Natural killer cell (primary cell): ENCODE measurements around the gene IL1RAPL2. TPM values are rescaled to one million over a fixed set of nuclear protein-coding genes. Genes with fewer than 3 reads are reported as not detected.

Experiments
- ATAC-seq, 3 donors: fragments of 150-1000 bp in 2 of 3; fragments of 200-7000 bp in 1 of 3; cut with Tn5 transposase; 1 replicate in 1 of 3; 2 replicates in 2 of 3; pipeline ENCODE4 v1.10.0; 2021; ENCODE audit warnings: mild to moderate bottlenecking in 2 of 3, moderate library complexity in 2 of 3
- DNase-seq, 2 donors: peaks; one replicate each; pipeline versions ENCODE4 v3.0.0 to v3.0.0-alpha.2; 2013 to 2021; ENCODE audit warnings: mixed read lengths in 1 of 2
- H3K27ac ChIP-seq: one replicate; pipeline ENCODE4 v1.5.1; 2013; ENCODE audit warnings: mild to moderate bottlenecking, low read length
- H3K27me3 ChIP-seq: one replicate; pipeline ENCODE4 v1.6.1; 2013; ENCODE audit warnings: low read length; ENCODE audit not compliant: control insufficient read depth, insufficient read depth
- H3K36me3 ChIP-seq: one replicate; pipeline ENCODE4 v1.6.1; 2013; ENCODE audit warnings: low read length; ENCODE audit not compliant: control insufficient read depth, insufficient read depth
- H3K4me1 ChIP-seq: one replicate; pipeline ENCODE4 v1.6.1; 2013; ENCODE audit warnings: low read length; ENCODE audit not compliant: control insufficient read depth, insufficient read depth
- H3K4me3 ChIP-seq: one replicate; pipeline ENCODE4 v1.5.1; 2013; ENCODE audit warnings: low read length
- H3K9me3 ChIP-seq: one replicate; pipeline ENCODE4 v1.6.1; 2013; ENCODE audit warnings: low read length; ENCODE audit not compliant: control insufficient read depth, insufficient read depth
- H3K27ac Mint-ChIP-seq, 2 donors: one replicate each; pipeline ENCODE4 v1.8.0; 2022; ENCODE audit warnings: mild to moderate bottlenecking in 2 of 2, mixed read lengths in 2 of 2, moderate library complexity in 1 of 2
- H3K27me3 Mint-ChIP-seq, 2 donors: one replicate each; pipeline ENCODE4 v1.8.0; 2022; ENCODE audit warnings: low read depth in 2 of 2, mixed read lengths in 2 of 2
- H3K36me3 Mint-ChIP-seq: one replicate; pipeline ENCODE4 v1.8.0; 2022; ENCODE audit warnings: mixed read lengths
- H3K4me1 Mint-ChIP-seq, 2 donors: one replicate each; pipeline ENCODE4 v1.8.0; 2022; ENCODE audit warnings: mixed read lengths in 2 of 2
- H3K4me3 Mint-ChIP-seq: one replicate; pipeline ENCODE4 v1.8.0; 2022; ENCODE audit warnings: mild to moderate bottlenecking, moderate library complexity, mixed read lengths
- H3K9me3 Mint-ChIP-seq, 2 donors: one replicate each; pipeline ENCODE4 v1.8.0; 2022; ENCODE audit warnings: mixed read lengths in 2 of 2
- WGBS: methylation state at CpG from one replicate; pipeline ENCODE4 v1.1.7; 2013; ENCODE audit warnings: missing lambda C conversion rate; ENCODE audit not compliant: insufficient coverage; 5-methylcytosine and 5-hydroxymethylcytosine counted together
- intact Hi-C: fragments of 100-400 bp; cut with micrococcal nuclease; formaldehyde crosslinking; loops from one replicate; pipeline ENCODE4 v1.14.2; 2022
- total RNA-seq, 4 donors: library from RNA; stranded (reverse); fragments of 120-200 nt in 1 of 4; gene quantifications; one replicate each; pipeline versions ENCODE4 v1.2.3 to v1.2.4, GENCODE V29; 2013 to 2022
- TF ChIP-seq, protein P1 (sequence below): fragments of 200-600 bp; IDR thresholded peaks from one replicate; pipeline ENCODE4 v1.8.0; 2022; ENCODE audit warnings: antibody characterized with exemption

The IL1RAPL2 gene
- total RNA-seq, 3 donors from 2014 or later (not counting 1 experiment from before 2014, with no cell fraction given), result not detected

DNA sequence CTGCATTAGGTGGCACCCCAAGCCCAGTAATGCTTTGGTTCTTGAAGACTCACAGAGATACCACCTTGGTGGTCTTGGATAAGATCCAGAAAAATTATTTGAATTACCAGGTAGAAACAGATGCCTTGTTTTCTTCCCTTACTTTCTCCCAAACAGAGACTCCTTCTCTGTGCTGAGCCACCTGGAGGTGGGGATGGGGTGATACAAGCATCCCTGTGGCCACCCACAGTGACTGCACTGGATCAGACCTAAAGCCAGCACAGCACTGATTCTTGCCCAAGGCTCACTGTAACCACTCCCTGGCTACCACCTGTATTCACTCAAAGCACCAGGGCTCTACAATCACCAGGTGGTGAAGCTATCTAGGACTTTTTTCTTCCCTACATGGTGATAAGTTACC lies 497.7 kb downstream of the IL1RAPL2 start:
- Mint-ChIP-seq H3K36me3 (peaks cover 9% of the 10 kb centered on the region), H3K27ac (no peak overlapping the region), H3K4me1 (no peaks in the 10 kb centered on the region), H3K27me3 (peaks cover 0 to 16% of the 10 kb centered on the region in 2 donors), H3K9me3 (peaks cover 2 to 5% of the 10 kb centered on the region in 2 donors), H3K4me3 (no peak overlapping the region)
- Histone ChIP-seq H3K36me3 (no peaks in the 10 kb centered on the region), H3K4me1 (no peaks in the 10 kb centered on the region), H3K27ac (no peak overlapping the region), H3K27me3 (no peaks in the 10 kb centered on the region), H3K4me3 (no peak overlapping the region), H3K9me3 (no peaks in the 10 kb centered on the region)
- ATAC-seq, result no peak
- intact Hi-C loops, result no loop called here
- TF ChIP-seq, protein P1, sequence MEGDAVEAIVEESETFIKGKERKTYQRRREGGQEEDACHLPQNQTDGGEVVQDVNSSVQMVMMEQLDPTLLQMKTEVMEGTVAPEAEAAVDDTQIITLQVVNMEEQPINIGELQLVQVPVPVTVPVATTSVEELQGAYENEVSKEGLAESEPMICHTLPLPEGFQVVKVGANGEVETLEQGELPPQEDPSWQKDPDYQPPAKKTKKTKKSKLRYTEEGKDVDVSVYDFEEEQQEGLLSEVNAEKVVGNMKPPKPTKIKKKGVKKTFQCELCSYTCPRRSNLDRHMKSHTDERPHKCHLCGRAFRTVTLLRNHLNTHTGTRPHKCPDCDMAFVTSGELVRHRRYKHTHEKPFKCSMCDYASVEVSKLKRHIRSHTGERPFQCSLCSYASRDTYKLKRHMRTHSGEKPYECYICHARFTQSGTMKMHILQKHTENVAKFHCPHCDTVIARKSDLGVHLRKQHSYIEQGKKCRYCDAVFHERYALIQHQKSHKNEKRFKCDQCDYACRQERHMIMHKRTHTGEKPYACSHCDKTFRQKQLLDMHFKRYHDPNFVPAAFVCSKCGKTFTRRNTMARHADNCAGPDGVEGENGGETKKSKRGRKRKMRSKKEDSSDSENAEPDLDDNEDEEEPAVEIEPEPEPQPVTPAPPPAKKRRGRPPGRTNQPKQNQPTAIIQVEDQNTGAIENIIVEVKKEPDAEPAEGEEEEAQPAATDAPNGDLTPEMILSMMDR, result no peak
- no peak for DNase-seq

DNA sequence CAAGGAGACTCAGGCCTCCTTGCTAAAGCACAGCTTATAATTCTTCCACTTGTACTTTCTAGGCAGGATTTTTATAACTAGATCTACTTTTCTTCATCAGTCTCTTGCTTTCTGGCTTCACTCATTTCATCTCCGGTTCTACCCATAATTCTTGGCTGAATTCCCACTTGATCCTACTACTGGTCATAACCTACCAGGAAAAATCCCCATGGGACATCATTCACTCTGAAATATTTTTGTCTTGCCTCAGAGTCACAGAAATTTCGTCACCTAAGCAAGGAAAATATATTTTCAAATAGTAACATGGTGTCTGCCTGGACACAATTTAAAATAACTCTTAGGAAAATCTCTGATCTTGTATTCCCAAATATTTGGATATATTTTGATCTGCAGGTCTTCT lies 532.2 kb downstream of the IL1RAPL2 start:
- DNase-seq (no peak), ATAC-seq (no peak)
- Histone ChIP-seq H3K27me3 (no peaks in the 10 kb centered on the region), H3K4me3 (no peak overlapping the region), H3K36me3 (no peaks in the 10 kb centered on the region), H3K4me1 (no peaks in the 10 kb centered on the region), H3K9me3 (no peaks in the 10 kb centered on the region), H3K27ac (no peak overlapping the region)
- Mint-ChIP-seq H3K27me3 (no peaks in the 10 kb centered on the region), H3K9me3 (peaks cover 2 to 7% of the 10 kb centered on the region in 2 donors), H3K36me3 (no peaks in the 10 kb centered on the region), H3K4me3 (no peak overlapping the region), H3K4me1 (no peaks in the 10 kb centered on the region), H3K27ac (no peak overlapping the region)
- TF ChIP-seq, protein P1, result no peak
- 94% methylated on average over 1 of the region's 2 CpGs for WGBS
- intact Hi-C loops, result no loop called here

DNA sequence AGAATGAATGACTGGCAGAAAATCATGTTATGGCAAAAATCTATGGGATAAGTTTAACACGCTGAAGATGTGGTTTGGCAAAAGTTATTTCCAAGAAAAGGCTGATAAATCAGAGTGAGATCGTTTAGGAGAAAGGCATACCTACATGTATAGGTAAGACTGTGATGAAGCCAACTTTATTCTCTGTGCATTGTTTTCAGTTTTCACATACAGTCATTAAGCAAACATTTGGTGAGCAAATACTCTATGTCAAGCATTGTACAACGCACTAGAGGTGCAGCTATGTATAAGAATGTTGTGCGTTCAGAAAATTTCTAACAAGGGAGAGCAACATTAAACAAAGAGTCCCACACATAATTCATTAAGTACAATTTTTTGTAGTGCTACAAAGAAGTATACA lies 532.8 kb downstream of the IL1RAPL2 start:
- Histone ChIP-seq H3K36me3 (no peaks in the 10 kb centered on the region), H3K27me3 (no peaks in the 10 kb centered on the region), H3K27ac (no peak overlapping the region), H3K4me3 (no peak overlapping the region), H3K9me3 (no peaks in the 10 kb centered on the region), H3K4me1 (no peaks in the 10 kb centered on the region)
- TF ChIP-seq, protein P1, result no peak
- intact Hi-C loops, result no loop called here
- H3K27ac Mint-ChIP-seq, result no peak overlapping the region
- H3K9me3 Mint-ChIP-seq, result peaks cover 2 to 8% of the 10 kb centered on the region in 2 donors
- no peaks in the 10 kb centered on the region for H3K36me3 Mint-ChIP-seq
- ATAC-seq (no peak), DNase-seq (no peak)
- H3K4me1 Mint-ChIP-seq, result no peaks in the 10 kb centered on the region
- 100% methylated on average over 1 of the region's 4 CpGs for WGBS
- no peaks in the 10 kb centered on the region for H3K27me3 Mint-ChIP-seq
- no peak overlapping the region for H3K4me3 Mint-ChIP-seq

DNA sequence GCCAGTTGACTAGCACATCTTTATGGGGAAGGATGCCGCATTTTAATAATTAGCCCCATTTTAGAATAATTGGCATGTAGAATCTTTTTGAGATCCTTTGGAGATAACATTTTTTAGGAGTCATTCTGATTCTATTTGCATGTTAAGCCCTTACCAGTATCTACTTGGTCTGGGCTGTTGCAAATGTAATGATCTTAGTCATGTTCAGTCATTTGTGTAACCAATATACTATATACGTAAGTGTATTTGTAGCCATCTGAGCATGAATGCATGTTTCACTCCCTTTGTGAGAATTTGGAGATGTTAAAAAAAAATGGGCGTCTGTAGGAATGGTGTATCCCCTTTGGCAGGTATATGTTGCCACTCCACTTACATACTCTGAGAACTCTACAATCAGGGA lies 535.4 kb downstream of the IL1RAPL2 start:
- Mint-ChIP-seq H3K4me1 (no peaks in the 10 kb centered on the region), H3K36me3 (no peaks in the 10 kb centered on the region), H3K4me3 (no peak overlapping the region), H3K9me3 (peaks cover 2 to 8% of the 10 kb centered on the region in 2 donors), H3K27ac (no peak overlapping the region), H3K27me3 (no peaks in the 10 kb centered on the region)
- no peaks in the 10 kb centered on the region for H3K36me3 ChIP-seq
- H3K4me3 ChIP-seq, result no peak overlapping the region
- no peaks in the 10 kb centered on the region for H3K4me1 ChIP-seq
- DNase-seq, result no peak
- H3K9me3 ChIP-seq, result no peaks in the 10 kb centered on the region
- 100% methylated on average over 1 of the region's 3 CpGs for WGBS
- TF ChIP-seq, protein P1, result no peak
- ATAC-seq, result no peak
- H3K27ac ChIP-seq, result no peak overlapping the region
- intact Hi-C loops, result no loop called here
- H3K27me3 ChIP-seq, result no peaks in the 10 kb centered on the region
